ENCODE measurements around the gene EME1.

EME1 gene

GRCh38 chr17:50428831-50429424 is 55.9 kb downstream of the EME1 start:
- H4K20me1 ChIP-seq (ENCODE audit: insufficient read depth, low read length): peaks cover 14% of the 10 kb centered on the region; the same call in 1 of the 2 replicates
- H3K4me1 ChIP-seq (ENCODE audit: insufficient read depth, low read length): peaks cover 35% of the 10 kb centered on the region
- H3K4me2 ChIP-seq (ENCODE audit: insufficient read depth, low read length): 0 out of 2 replicates have a peak overlapping the region, but pooled peaks have one; percentile 5
- ATAC-seq (ENCODE audit: insufficient read depth, low read depth): no peak
- no peak overlapping the region for H3K4me3 ChIP-seq (ENCODE audit: low read depth in 1 of 2, low read length in 2 of 2)
- no peaks in the 10 kb centered on the region; the same call in 1 of the 2 replicates for H3K36me3 ChIP-seq (ENCODE audit: insufficient read depth, low read length)
- TF ChIP-seq, protein P1, sequence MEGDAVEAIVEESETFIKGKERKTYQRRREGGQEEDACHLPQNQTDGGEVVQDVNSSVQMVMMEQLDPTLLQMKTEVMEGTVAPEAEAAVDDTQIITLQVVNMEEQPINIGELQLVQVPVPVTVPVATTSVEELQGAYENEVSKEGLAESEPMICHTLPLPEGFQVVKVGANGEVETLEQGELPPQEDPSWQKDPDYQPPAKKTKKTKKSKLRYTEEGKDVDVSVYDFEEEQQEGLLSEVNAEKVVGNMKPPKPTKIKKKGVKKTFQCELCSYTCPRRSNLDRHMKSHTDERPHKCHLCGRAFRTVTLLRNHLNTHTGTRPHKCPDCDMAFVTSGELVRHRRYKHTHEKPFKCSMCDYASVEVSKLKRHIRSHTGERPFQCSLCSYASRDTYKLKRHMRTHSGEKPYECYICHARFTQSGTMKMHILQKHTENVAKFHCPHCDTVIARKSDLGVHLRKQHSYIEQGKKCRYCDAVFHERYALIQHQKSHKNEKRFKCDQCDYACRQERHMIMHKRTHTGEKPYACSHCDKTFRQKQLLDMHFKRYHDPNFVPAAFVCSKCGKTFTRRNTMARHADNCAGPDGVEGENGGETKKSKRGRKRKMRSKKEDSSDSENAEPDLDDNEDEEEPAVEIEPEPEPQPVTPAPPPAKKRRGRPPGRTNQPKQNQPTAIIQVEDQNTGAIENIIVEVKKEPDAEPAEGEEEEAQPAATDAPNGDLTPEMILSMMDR (IDR thresholded peaks at IDR 0.05; ENCODE audit: borderline replicate concordance, extremely low read depth, low read length, poor library complexity, severe bottlenecking): no peak
- no peak for TF ChIP-seq EZH2 (IDR thresholded peaks at IDR 0.05; ENCODE audit: borderline replicate concordance, low read depth, low read length, severe bottlenecking)
- H3K27me3 ChIP-seq (ENCODE audit: insufficient read depth, low read length, poor library complexity): no peaks in the 10 kb centered on the region
- H3K9ac ChIP-seq (ENCODE audit: low read depth, low read length): no peak overlapping the region
- no peak for DNase-seq
- no peak overlapping the region for H2AFZ ChIP-seq (ENCODE audit: low read depth, low read length)
- H3K79me2 ChIP-seq (ENCODE audit: insufficient read depth, low read length): peaks cover 50% of the 10 kb centered on the region
- H3K27ac ChIP-seq (ENCODE audit: low read length): no peak overlapping the region
- H3K9me3 ChIP-seq (ENCODE audit: insufficient read depth, low read length, severe bottlenecking): no peaks in the 10 kb centered on the region

DNA sequence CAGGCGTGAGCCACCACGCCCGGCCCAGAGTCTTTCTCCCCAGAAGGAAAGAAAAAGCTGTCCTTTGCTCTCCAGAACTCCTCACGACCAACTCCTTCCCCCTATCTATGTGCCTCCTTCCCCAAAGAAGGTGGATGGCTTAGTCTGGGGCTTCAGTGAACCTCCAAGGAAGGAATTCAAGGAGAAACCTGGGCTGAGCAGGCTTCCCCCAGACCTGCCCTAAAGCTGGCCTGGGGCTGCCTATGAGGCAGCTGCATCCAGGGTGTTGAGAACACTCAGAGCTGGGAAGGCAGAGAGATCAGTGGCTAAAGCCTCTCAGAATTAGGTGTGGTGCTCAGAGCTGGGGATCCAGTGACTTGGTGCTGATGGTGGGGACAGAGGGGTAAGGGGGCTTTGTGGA is 56.8 kb downstream of the EME1 start:
- no peak overlapping the region for H3K27ac ChIP-seq (ENCODE audit: low read length)
- H3K4me2 ChIP-seq (ENCODE audit: insufficient read depth, low read length): no peak overlapping the region
- H2AFZ ChIP-seq (ENCODE audit: low read depth, low read length): no peak overlapping the region
- DNase-seq: no peak
- peaks cover 28% of the 10 kb centered on the region for H3K4me1 ChIP-seq (ENCODE audit: insufficient read depth, low read length)
- H3K36me3 ChIP-seq (ENCODE audit: insufficient read depth, low read length): no peaks in the 10 kb centered on the region; the same call in 1 of the 2 replicates
- no peak for ATAC-seq (ENCODE audit: insufficient read depth, low read depth)
- no peaks in the 10 kb centered on the region for H3K9me3 ChIP-seq (ENCODE audit: insufficient read depth, low read length, severe bottlenecking)
- peaks cover 50% of the 10 kb centered on the region for H3K79me2 ChIP-seq (ENCODE audit: insufficient read depth, low read length)
- H3K27me3 ChIP-seq (ENCODE audit: insufficient read depth, low read length, poor library complexity): no peaks in the 10 kb centered on the region
- H3K9ac ChIP-seq (ENCODE audit: low read depth, low read length): no peak overlapping the region
- no peak overlapping the region for H3K4me3 ChIP-seq (ENCODE audit: low read depth in 1 of 2, low read length in 2 of 2)
- TF ChIP-seq EZH2 (IDR thresholded peaks at IDR 0.05; ENCODE audit: borderline replicate concordance, low read depth, low read length, severe bottlenecking): no peak
- TF ChIP-seq, protein P1 (IDR thresholded peaks at IDR 0.05; ENCODE audit: borderline replicate concordance, extremely low read depth, low read length, poor library complexity, severe bottlenecking): no peak
- H4K20me1 ChIP-seq (ENCODE audit: insufficient read depth, low read length): peaks cover 14% of the 10 kb centered on the region; the same call in 1 of the 2 replicates

All from DND-41 (cell line).